K562 (cell line): Measurements from ENCODE around the gene CMSS1. TPM values are rescaled to one million over a fixed set of nuclear protein-coding genes. Genes with fewer than 3 reads are reported as not detected.

Source experiments
- ATAC-seq: fragments of 200-7000 bp; cut with Tn5 transposase; 3 replicates; pipeline ENCODE4 v1.9.1; 2020; ENCODE audit warnings: moderate library complexity
- BruUV-seq: library from RNA; stranded (reverse); fragments of 400-500 nt; replicated peaks from 2 replicates; lab custom pipeline; 2021; lab: Mats Ljungman, UMichigan
- CTCF ChIA-PET: fragments of 300-600 bp; formaldehyde crosslinking; extraction: SDS; loops from one replicate; lab custom pipeline; 2021; ENCODE audit warnings: low intra/inter-chr PET ratio; lab: Yijun Ruan, JAX
- POLR2A ChIA-PET: fragments of 300-600, 350-650 bp; sonication (Branson Sonifier 250); formaldehyde crosslinking; extraction: SDS; loops from one replicate; lab custom pipeline; 2021; ENCODE audit warnings: antibody characterized with exemption, inconsistent platforms; lab: Yijun Ruan, JAX
- DNase-seq, 4 experiments: peaks; one replicate each; pipeline versions ENCODE4 v3.0.0 to v3.0.0-alpha.2; 2011 to 2018; ENCODE audit warnings: low spot score in 3 of 4, mixed read lengths in 3 of 4; ENCODE audit errors: extremely low read depth in 1 of 4
- FAIRE-seq: peaks from 2 replicates; lab custom pipeline; 2011; peaks lifted over from hg19 to GRCh38; lab: Jason Lieb, UNC
- H2AFZ ChIP-seq: 2 replicates; pipeline ENCODE4 v1.6.0; 2011; ENCODE audit warnings: low read depth, low read length, control low read depth, inconsistent platforms
- H3K27ac ChIP-seq: fragments of 200-600 bp; 3 replicates; pipeline ENCODE4 v1.8.0; 2011; ENCODE audit warnings: low read depth, mild to moderate bottlenecking, control low read depth, inconsistent platforms, low read length, moderate library complexity, mixed read lengths; ENCODE audit errors: extremely low read depth
- H3K27me3 ChIP-seq, 2 experiments: fragments of 300-600 bp in 1 of 2; 2 replicates in 1 of 2; 3 replicates in 1 of 2; pipeline versions ENCODE4 v1.6.0 to v1.8.0; 2011; ENCODE audit warnings: inconsistent platforms in 2 of 2, low read length in 2 of 2, mild to moderate bottlenecking in 1 of 2, mixed read lengths in 1 of 2, moderate library complexity in 1 of 2; ENCODE audit not compliant: control insufficient read depth in 2 of 2, insufficient read depth in 2 of 2
- H3K36me3 ChIP-seq: fragments of 300-600 bp; 3 replicates; pipeline ENCODE4 v1.8.0; 2011; ENCODE audit warnings: mild to moderate bottlenecking, low read length, inconsistent platforms; ENCODE audit not compliant: control insufficient read depth, insufficient read depth
- H3K4me1 ChIP-seq, 2 experiments: fragments of 200-600 bp in 1 of 2; replicated peaks in 1 of 2; 2 replicates in 1 of 2; 3 replicates in 1 of 2; pipeline versions ENCODE4 v1.5.1 to v1.8.0; 2011; ENCODE audit warnings: inconsistent platforms in 2 of 2, low read length in 2 of 2, mild to moderate bottlenecking in 1 of 2, mixed read lengths in 1 of 2, moderate library complexity in 1 of 2; ENCODE audit not compliant: control insufficient read depth in 2 of 2, insufficient read depth in 2 of 2
- H3K4me2 ChIP-seq: 2 replicates; pipeline ENCODE4 v1.6.1; 2011; ENCODE audit warnings: low read length, control low read depth, inconsistent platforms, mixed read lengths; ENCODE audit not compliant: insufficient read depth
- H3K4me3 ChIP-seq: fragments of 200-600 bp; sonication (generic), shearing (Covaris generic); 2 replicates; pipeline ENCODE4 v1.5.1; 2016; ENCODE audit warnings: control low read depth, inconsistent platforms
- H3K79me2 ChIP-seq: fragments of 200-600 bp; 3 replicates; pipeline ENCODE4 v1.8.0; 2011; ENCODE audit warnings: low read length, inconsistent platforms; ENCODE audit not compliant: control insufficient read depth, insufficient read depth
- H3K9ac ChIP-seq, 2 experiments: 2 replicates each; pipeline versions ENCODE4 v1.6.0 to v1.6.1; 2011; ENCODE audit warnings: low read depth in 2 of 2, low read length in 2 of 2, control low read depth in 1 of 2, inconsistent platforms in 1 of 2, mild to moderate bottlenecking in 1 of 2, mixed read lengths in 1 of 2; ENCODE audit not compliant: insufficient read depth in 1 of 2
- H3K9me1 ChIP-seq: one replicate; pipeline ENCODE4 v1.6.0; 2011; ENCODE audit warnings: inconsistent platforms, mild to moderate bottlenecking, low read length, moderate library complexity; ENCODE audit not compliant: control insufficient read depth, insufficient read depth
- H3K9me3 ChIP-seq: replicated peaks from 2 replicates; pipeline ENCODE4 v1.5.1; 2011; ENCODE audit warnings: low read depth, low read length, inconsistent platforms; ENCODE audit not compliant: control insufficient read depth, insufficient read depth
- H4K20me1 ChIP-seq: replicated peaks from 2 replicates; pipeline ENCODE4 v1.6.1; 2011; ENCODE audit warnings: low read length, inconsistent platforms, mixed read lengths; ENCODE audit not compliant: control insufficient read depth, insufficient read depth
- CEBPG ChIP-seq, 3 experiments: fragments of 200-800 bp in 1 of 3; sonication (Bioruptor generic) in 1 of 3; sonication (generic) in 1 of 3; formaldehyde crosslinking in 1 of 3; IDR thresholded peaks in 2 of 3; conservative IDR thresholded peaks in 1 of 3; 2 replicates each; pipeline versions ENCODE4 v1.6.1 to v1.8.0; 2016 to 2022; ENCODE audit warnings: missing compliant biosample characterization in 2 of 3, missing genetic modification characterization in 2 of 3, mild to moderate bottlenecking in 1 of 3, missing genetic modification reagents in 1 of 3
- CHAMP1 ChIP-seq: fragments of 450-650 bp; IDR thresholded peaks from 2 replicates; pipeline ENCODE4 v1.6.1; 2016; ENCODE audit warnings: mild to moderate bottlenecking
- EP300 ChIP-seq: IDR thresholded peaks from 2 replicates; pipeline ENCODE4 v1.6.1; 2012; ENCODE audit warnings: low read length, improper control_type of control experiment
- FOSL1 ChIP-seq: fragments of 200-800 bp; sonication (Bioruptor generic); conservative IDR thresholded peaks from 2 replicates; pipeline ENCODE4 v1.6.1; 2016; ENCODE audit warnings: missing genetic modification characterization, missing compliant biosample characterization
- FOXJ2 ChIP-seq: fragments of 200-800 bp; sonication (Bioruptor generic); IDR thresholded peaks from 2 replicates; pipeline ENCODE4 v1.6.1; 2016; ENCODE audit warnings: missing genetic modification characterization, missing compliant biosample characterization
- MITF ChIP-seq: IDR thresholded peaks from 2 replicates; pipeline ENCODE4 v1.6.1; 2014; ENCODE audit warnings: antibody characterized with exemption
- NCOA2 ChIP-seq, 2 experiments: fragments of 450-650 bp; IDR thresholded peaks; 2 replicates each; pipeline ENCODE4 v1.6.1; 2018; ENCODE audit warnings: mild to moderate bottlenecking in 2 of 2, moderate library complexity in 1 of 2; ENCODE audit not compliant: partially characterized antibody in 2 of 2
- POLR2AphosphoS5 ChIP-seq: IDR thresholded peaks from 2 replicates; pipeline ENCODE4 v1.6.1; 2011; ENCODE audit warnings: mild to moderate bottlenecking, low read depth, low read length, moderate library complexity; ENCODE audit not compliant: control insufficient read depth, insufficient read depth
- SMARCC2 ChIP-seq: fragments of 450-650 bp; IDR thresholded peaks from 2 replicates; pipeline ENCODE4 v1.6.1; 2017; ENCODE audit warnings: antibody characterized with exemption, moderate library complexity, mild to moderate bottlenecking, low read depth
- STAG1 ChIP-seq: sonication (generic); formaldehyde crosslinking; IDR thresholded peaks from 2 replicates; pipeline ENCODE4 v1.5.0; 2020; ENCODE audit warnings: missing genetic modification reagents, borderline replicate concordance
- TCF3 ChIP-seq: sonication (generic); formaldehyde crosslinking; IDR thresholded peaks from 2 replicates; pipeline ENCODE4 v1.4.0; 2020; ENCODE audit warnings: mild to moderate bottlenecking, missing genetic modification reagents
- ZNF121 ChIP-seq: sonication (generic); formaldehyde crosslinking; conservative IDR thresholded peaks from 2 replicates; pipeline ENCODE4 v1.8.0; 2022; ENCODE audit warnings: missing genetic modification reagents
- ZNF551 ChIP-seq: fragments of 250-450 bp; sonication (Bioruptor Pico); IDR thresholded peaks from 2 replicates; pipeline ENCODE4 v1.5.0; 2021; ENCODE audit warnings: mild to moderate bottlenecking, moderate library complexity
- WGBS: fragments of 100-300 bp; shearing (Covaris generic); methylation state at CpG from one replicate; pipeline ENCODE4 v1.1.6; 2016; ENCODE audit warnings: low coverage, mixed read lengths; ENCODE audit not compliant: insufficient coverage; ENCODE audit errors: missing lambda C conversion rate; 5-methylcytosine and 5-hydroxymethylcytosine counted together
- in situ Hi-C: fragments of 300-500 bp; cut with MboI; formaldehyde crosslinking; loops from 4 replicates; pipeline ENCODE4 v1.15.0; 2018; ENCODE audit warnings: inconsistent platforms, mixed read lengths
- intact Hi-C: fragments of 100-400 bp; cut with micrococcal nuclease; formaldehyde crosslinking; loops from 2 replicates; pipeline ENCODE4 v1.14.2; 2022
- polyA plus RNA-seq, 8 experiments: library from polyadenylated mRNA; depleted of rRNA in 4 of 8; stranded (reverse) in 5 of 8; unstranded in 3 of 8; fragments of >200 nt; fragmentation: Nextera tagmentation in 2 of 8; fragmentation: Illumina TruSeq in 1 of 8; extraction: Ambion mirVana in 2 of 8; extraction: Trizol in 1 of 8; gene quantifications; 2 replicates each; pipeline versions ENCODE4 v1.2.1 to v1.2.3, GENCODE V29; 2011 to 2014; ENCODE audit warnings: inconsistent platforms in 1 of 8, missing spikeins in 1 of 8
- total RNA-seq, 7 experiments: library from RNA; depleted of rRNA in 6 of 7; stranded (reverse); fragments of >200 nt in 6 of 7; fragmentation: Illumina TruSeq in 2 of 7; extraction: Trizol in 2 of 7; gene quantifications; 2 replicates each; pipeline versions ENCODE4 v1.2.1 to v1.2.3, GENCODE V29; 2011 to 2021; ENCODE audit warnings: low replicate concordance in 1 of 7

Gene CMSS1
- total and polyA plus RNA-seq, 9 of the 15 experiments (the other 6 are each of a cell fraction or from before 2014, with no cell fraction given), result 46.9 to 109 (median 72.3) TPM

- Histone ChIP-seq H3K79me2 (no peaks in the 10 kb centered on the region), H3K27me3 (no peaks in the 10 kb centered on the region), H3K27ac (peak overlapping the region; percentile 21; the same call in 1 of the 3 replicates), H2AFZ (no peak overlapping the region), H3K4me2 (peak overlapping the region; percentile 30; the same call in 1 of the 2 replicates), H3K36me3 (no peaks in the 10 kb centered on the region; the same call in 2 of the 3 replicates), H4K20me1 (no peaks in the 10 kb centered on the region), H3K9me1 (no peaks in the 10 kb centered on the region), H3K4me3 (no peak overlapping the region), H3K9ac (no peak overlapping the region), H3K9me3 (no peaks in the 10 kb centered on the region), H3K4me1 (peaks cover 5 to 12% of the 10 kb centered on the region in 2 experiments; a peak in 3 of 5 replicates)
- ATAC-seq (peak; percentile 93), FAIRE-seq (peak; percentile 85), DNase-seq (peak; percentile 18 to 75 (median 52))
- WGBS, result 2% methylated on average over 5 of the region's 7 CpGs
- intact Hi-C loops (loop anchor here (10.0 kb wide), 1 partner anchor 56 kb away; no protein-coding TSS in a partner anchor), in situ Hi-C loops (loop anchor here (25.0 kb wide), 1 partner anchor 224 kb away; no protein-coding TSS in a partner anchor)
- POLR2A ChIA-PET, result interaction anchor here (0.6 kb wide), 1 partner anchor 204 kb away, joined by 3 read pairs; no protein-coding TSS in a partner anchor
- no TSS peak for BruUV-seq
- CTCF ChIA-PET, result no interaction called here
- TF ChIP-seq ZNF121 (CRISPR knock-in tag) (peak; percentile 31; the same call in 1 of the 2 replicates), SMARCC2 (peak; percentile 34; the same call in 1 of the 2 replicates), FOSL1 (tag) (0 out of 2 replicates have a peak, but pooled peaks have one; percentile 62), MITF (peak; percentile 75), EP300 (peak; percentile 72), CEBPG (CRISPR knock-in tag; IDR thresholded peaks at IDR 0.05) (peak; percentile 40; the same call in 1 of the 2 replicates), CEBPG (tag; conservative IDR thresholded peaks at IDR 0.05 in 1 of 2, IDR thresholded peaks at IDR 0.05 in 1 of 2) (no peak), NCOA2 (IDR thresholded peaks at IDR 0.05; ENCODE audit: partially characterized antibody in 2 of 2) (no peak), ZNF551 (no peak), TCF3 (CRISPR knock-in tag) (peak; percentile 77), FOXJ2 (tag) (peak; percentile 24; the same call in 1 of the 2 replicates), CHAMP1 (no peak), POLR2AphosphoS5 (peak; percentile 60; the same call in 1 of the 2 replicates), STAG1 (CRISPR knock-in tag) (no peak)
These were observed 243.2 kb downstream of the CMSS1 start for GRCh38 chr3:100060685-100061484.
